Endothelial cell (in vitro differentiated cells): ENCODE data around the gene C6orf136. TPM values are rescaled to one million over a fixed set of nuclear protein-coding genes. Genes with fewer than 3 reads are reported as not detected.
A peak's percentile ranks its signal among the peaks of the same experiment; 100 is the strongest.

Experiments
- DNase-seq: peaks from one replicate; pipeline ENCODE4 v3.0.0; 2021; ENCODE audit warnings: low spot score
- H3K27ac Mint-ChIP-seq: one replicate; pipeline ENCODE4 v1.8.0; 2021; ENCODE audit warnings: mixed read lengths, inconsistent platforms; ENCODE audit not compliant: unreplicated experiment
- H3K27me3 Mint-ChIP-seq: one replicate; pipeline ENCODE4 v1.8.0; 2021; ENCODE audit warnings: mild to moderate bottlenecking, moderate library complexity, mixed read lengths, inconsistent platforms; ENCODE audit not compliant: unreplicated experiment
- H3K36me3 Mint-ChIP-seq: one replicate; pipeline ENCODE4 v1.8.0; 2021; ENCODE audit warnings: mild to moderate bottlenecking, low read depth, mixed read lengths, inconsistent platforms; ENCODE audit not compliant: unreplicated experiment
- H3K4me1 Mint-ChIP-seq: one replicate; pipeline ENCODE4 v1.8.0; 2021; ENCODE audit warnings: mild to moderate bottlenecking, mixed read lengths, inconsistent platforms; ENCODE audit not compliant: unreplicated experiment
- H3K4me3 Mint-ChIP-seq: one replicate; pipeline ENCODE4 v1.8.0; 2021; ENCODE audit warnings: mild to moderate bottlenecking, mixed read lengths, inconsistent platforms; ENCODE audit not compliant: unreplicated experiment
- H3K9me3 Mint-ChIP-seq: one replicate; pipeline ENCODE4 v1.8.0; 2021; ENCODE audit warnings: mixed read lengths, inconsistent platforms; ENCODE audit not compliant: unreplicated experiment
- CTCF ChIP-seq: fragments of 200-600 bp; sonication (generic); IDR thresholded peaks from one replicate; pipeline ENCODE4 v1.5.0; 2021; ENCODE audit warnings: antibody characterized with exemption; ENCODE audit not compliant: unreplicated experiment
- total RNA-seq: library from RNA; stranded (reverse); fragmentation: NEBNext Ultra II Directional; extraction: Animal tissue kit (Norgen Biotek cat#: 25700); gene quantifications from one replicate; pipeline ENCODE4 v1.2.1, GENCODE V29; 2021; ENCODE audit not compliant: unreplicated experiment

C6orf136 gene
- total RNA-seq, 1 donor from 2014 or later, result 15.1 TPM

GRCh38 chr6:30678964-30679726 lies 32.2 kb downstream of the C6orf136 start:
- Mint-ChIP-seq H3K27ac (no peak overlapping the region), H3K27me3 (peaks cover 13% of the 10 kb centered on the region), H3K4me3 (peak overlapping the region; percentile 86), H3K36me3 (peaks cover 32% of the 10 kb centered on the region), H3K9me3 (no peaks in the 10 kb centered on the region), H3K4me1 (peaks cover 47% of the 10 kb centered on the region)
- peak; percentile 97 for DNase-seq
- peak; percentile 80 for TF ChIP-seq CTCF

GRCh38 chr6:30679765-30680535 lies 33.0 kb downstream of the C6orf136 start:
- H3K27me3 Mint-ChIP-seq, result peaks cover 16% of the 10 kb centered on the region
- H3K4me3 Mint-ChIP-seq, result peak overlapping the region; percentile 86
- DNase-seq, result no peak
- no peak overlapping the region for H3K27ac Mint-ChIP-seq
- H3K36me3 Mint-ChIP-seq, result peaks cover 35% of the 10 kb centered on the region
- H3K9me3 Mint-ChIP-seq, result no peaks in the 10 kb centered on the region
- peaks cover 50% of the 10 kb centered on the region for H3K4me1 Mint-ChIP-seq
- TF ChIP-seq CTCF, result no peak

- TF ChIP-seq CTCF, result no peak
- peaks cover 27% of the 10 kb centered on the region for H3K27me3 Mint-ChIP-seq
- H3K4me3 Mint-ChIP-seq, result peak overlapping the region; percentile 100
- no peak for DNase-seq
- H3K27ac Mint-ChIP-seq, result peak overlapping the region; percentile 93
- H3K36me3 Mint-ChIP-seq, result peaks cover 40% of the 10 kb centered on the region
- peaks cover 55% of the 10 kb centered on the region for H3K4me1 Mint-ChIP-seq
- H3K9me3 Mint-ChIP-seq, result no peaks in the 10 kb centered on the region
Observed at GRCh38 chr6:30681766-30682142, 34.8 kb downstream of the C6orf136 start.

GRCh38 chr6:30682143-30683117 lies 35.5 kb downstream of the C6orf136 start:
- H3K27me3 Mint-ChIP-seq, result peaks cover 27% of the 10 kb centered on the region
- H3K9me3 Mint-ChIP-seq, result no peaks in the 10 kb centered on the region
- no peak for TF ChIP-seq CTCF
- peaks cover 55% of the 10 kb centered on the region for H3K4me1 Mint-ChIP-seq
- peak overlapping the region; percentile 100 for H3K4me3 Mint-ChIP-seq
- peaks cover 40% of the 10 kb centered on the region for H3K36me3 Mint-ChIP-seq
- H3K27ac Mint-ChIP-seq, result peak overlapping the region; percentile 99
- DNase-seq, result peak; percentile 90
